Cardiac fibroblast (primary cell): ENCODE data around the gene HSPB8.

Source experiments
- DNase-seq, 2 donors: peaks; one replicate each; pipeline versions ENCODE4 v3.0.0 to v3.0.0-alpha.2; 2010; ENCODE audit warnings: low read depth in 2 of 2
- H3K4me3 ChIP-seq, 2 donors: replicated peaks in 1 of 2; 1 replicate in 1 of 2; 2 replicates in 1 of 2; pipeline ENCODE4 v1.5.1; 2011; ENCODE audit warnings: low read depth in 2 of 2, low read length in 2 of 2, mild to moderate bottlenecking in 2 of 2, moderate library complexity in 1 of 2
- CTCF ChIP-seq: IDR thresholded peaks from one replicate; pipeline ENCODE4 v1.5.1; 2011; ENCODE audit warnings: low read depth, mild to moderate bottlenecking, low read length, inconsistent platforms

Gene HSPB8

DNA sequence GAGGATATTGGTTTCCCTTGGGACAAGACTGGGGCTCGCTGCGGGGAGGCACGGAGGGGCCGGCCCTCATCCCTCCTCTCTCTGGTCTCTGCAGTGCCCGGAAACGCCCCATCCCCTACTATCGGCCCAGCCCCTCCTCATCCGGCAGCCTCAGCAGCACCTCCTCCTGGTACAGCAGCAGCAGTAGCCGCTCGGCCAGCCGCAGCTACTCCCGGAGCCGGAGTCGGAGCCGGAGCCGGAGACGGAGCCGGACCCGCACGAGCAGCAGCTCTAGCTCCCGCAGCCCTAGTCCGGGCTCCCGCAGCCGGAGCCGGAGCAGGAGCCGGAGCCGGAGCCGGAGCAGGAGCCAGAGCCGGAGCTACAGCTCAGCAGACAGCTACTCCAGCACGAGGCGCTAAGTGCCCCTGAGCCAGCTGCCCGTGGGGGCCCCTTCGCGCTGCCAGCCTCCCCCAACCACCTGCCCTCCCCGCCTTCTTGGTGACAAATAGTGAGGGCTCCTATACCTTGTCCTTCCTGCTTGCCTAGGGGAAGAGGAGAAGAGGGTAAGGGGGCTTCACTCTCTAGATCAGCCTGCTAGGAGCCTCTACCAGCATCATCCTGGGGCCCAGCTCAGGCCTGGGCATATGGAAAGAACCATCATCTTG lies 22.2 kb upstream of the HSPB8 start:
- no peak overlapping the region for H3K4me3 ChIP-seq
- TF ChIP-seq CTCF = no peak
- DNase-seq = no peak

GRCh38 chr12:119157528-119157927 lies 21.2 kb upstream of the HSPB8 start:
- no peak for DNase-seq
- H3K4me3 ChIP-seq = no peak overlapping the region
- no peak for TF ChIP-seq CTCF

DNA sequence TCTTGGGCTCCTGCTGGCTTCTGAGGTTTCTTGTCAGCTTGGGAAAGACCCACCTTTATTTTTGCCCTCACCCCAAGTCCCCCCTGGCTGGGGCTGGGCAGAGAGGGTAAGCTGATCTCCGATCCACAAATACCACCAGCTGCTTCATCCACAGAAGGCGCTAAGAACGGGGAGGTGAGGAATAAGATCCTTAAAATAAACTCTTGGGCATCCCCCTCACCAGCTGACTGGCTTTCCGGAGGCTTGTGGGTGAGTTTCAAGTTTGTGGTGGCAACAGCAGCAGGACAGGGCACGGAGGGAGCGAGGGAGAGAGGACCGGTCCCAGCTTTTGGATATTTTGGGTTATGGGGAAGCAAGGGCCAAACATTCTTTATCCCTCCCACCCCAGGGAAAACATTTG lies 20.8 kb upstream of the HSPB8 start:
- H3K4me3 ChIP-seq = no peak overlapping the region
- no peak for TF ChIP-seq CTCF
- no peak for DNase-seq

- H3K4me3 ChIP-seq = no peak overlapping the region
- TF ChIP-seq CTCF = no peak
These were observed 20.3 kb upstream of the HSPB8 start for GRCh38 chr12:119158402-119158801.

DNA sequence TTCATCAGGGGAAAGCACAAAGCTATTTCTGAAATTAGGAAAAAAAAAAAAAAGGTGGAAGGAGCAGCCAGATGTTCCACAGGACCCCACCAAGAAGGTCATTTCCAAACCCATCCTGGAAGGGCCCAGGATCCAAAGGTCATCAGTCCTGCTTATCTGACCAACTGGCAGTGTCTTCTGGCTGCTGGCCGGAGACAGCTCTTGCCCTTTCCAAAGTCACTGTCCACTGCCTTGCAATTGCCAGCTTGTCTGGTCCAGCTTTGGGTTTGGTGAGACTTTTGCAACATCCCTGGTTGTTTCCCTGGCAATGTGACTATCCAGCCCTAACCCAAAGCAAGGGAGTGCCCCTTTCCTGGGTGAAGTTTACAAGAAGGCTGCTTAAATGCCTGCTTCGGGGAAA lies 18.9 kb upstream of the HSPB8 start:
- no peak overlapping the region for H3K4me3 ChIP-seq
- no peak for TF ChIP-seq CTCF
- no peak for DNase-seq

More at GRCh38 chr12:119158402-119158801, 20.3 kb upstream of the HSPB8 start:
- no peak for DNase-seq

DNA sequence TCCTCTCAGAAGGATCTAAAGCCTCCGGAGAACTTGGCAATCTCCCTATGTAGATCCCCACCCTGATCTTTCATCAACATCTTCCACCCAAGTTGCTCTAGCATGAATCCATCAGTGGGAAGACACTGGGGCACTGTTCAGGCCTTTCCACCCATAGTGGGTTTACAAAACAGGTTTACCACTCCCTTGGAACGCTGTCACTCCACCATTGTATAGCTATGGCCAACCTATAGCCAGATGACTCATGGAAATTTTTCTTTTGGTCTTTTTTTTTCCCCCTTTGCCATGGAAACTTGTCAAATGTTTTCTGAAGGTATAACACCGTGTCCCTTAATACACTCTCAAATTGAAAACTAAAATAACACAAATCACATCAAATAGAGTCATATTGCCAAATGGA lies 10.8 kb upstream of the HSPB8 start:
- no peak for DNase-seq
- no peak for TF ChIP-seq CTCF
- H3K4me3 ChIP-seq = no peak overlapping the region

- DNase-seq = no peak
- H3K4me3 ChIP-seq = no peak overlapping the region
- no peak for TF ChIP-seq CTCF
These were observed 10.0 kb upstream of the HSPB8 start for GRCh38 chr12:119168721-119169120.
